Fibroblast of skin of left quadriceps (primary cell): ENCODE results near the gene BIN1.

ENCODE experiments used
- DNase-seq, 2 experiments: peaks; one replicate each; pipeline ENCODE4 v3.0.0-alpha.2; 2013; ENCODE audit warnings: low read depth in 2 of 2

The BIN1 gene

GRCh38 chr2:127058246-127058953 lies 48.6 kb downstream of the BIN1 start:
- no peak for DNase-seq

DNA sequence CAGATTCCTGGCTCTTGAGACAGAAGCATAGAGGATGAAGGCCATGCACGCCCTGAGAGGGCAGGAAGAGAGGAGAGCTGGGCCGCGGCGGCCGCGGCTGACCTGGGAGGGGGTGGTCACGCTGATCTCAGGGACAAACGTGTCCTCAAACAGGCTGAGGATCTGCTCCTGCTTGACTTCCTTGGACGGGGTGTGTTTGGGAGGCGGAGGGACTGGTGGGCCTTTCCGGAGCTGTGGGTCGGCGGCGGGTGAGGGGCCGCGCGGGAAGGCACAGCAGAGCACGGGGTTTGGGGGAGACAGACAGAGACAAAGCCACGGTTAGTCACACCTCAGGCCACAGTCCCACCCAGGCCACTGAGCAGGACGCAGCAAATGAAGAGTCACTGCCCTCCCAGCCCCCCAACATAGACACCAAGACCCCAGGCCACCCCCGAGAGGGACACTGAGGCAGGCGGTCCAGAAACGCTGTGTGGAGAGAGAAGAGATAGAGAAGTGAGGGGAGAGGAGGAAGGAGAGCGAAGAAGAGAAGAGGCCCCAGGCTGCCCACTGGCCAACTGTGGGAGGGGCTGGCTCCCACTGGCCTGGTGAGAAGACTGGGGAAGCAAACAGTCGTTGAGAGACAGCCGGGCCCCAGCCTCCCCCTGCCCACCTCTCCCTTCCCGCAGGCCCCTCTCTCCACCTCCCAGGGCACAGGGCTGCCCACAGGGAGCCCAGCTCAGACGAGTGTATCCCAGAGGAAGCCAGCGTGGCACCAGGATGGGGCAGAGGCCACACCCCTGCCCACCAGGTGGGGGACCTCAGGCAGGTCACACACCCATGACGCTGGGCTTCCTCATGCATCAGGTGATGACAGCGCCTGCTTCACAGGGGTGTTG lies 49.3 kb downstream of the BIN1 start:
- DNase-seq, result no peak

DNA sequence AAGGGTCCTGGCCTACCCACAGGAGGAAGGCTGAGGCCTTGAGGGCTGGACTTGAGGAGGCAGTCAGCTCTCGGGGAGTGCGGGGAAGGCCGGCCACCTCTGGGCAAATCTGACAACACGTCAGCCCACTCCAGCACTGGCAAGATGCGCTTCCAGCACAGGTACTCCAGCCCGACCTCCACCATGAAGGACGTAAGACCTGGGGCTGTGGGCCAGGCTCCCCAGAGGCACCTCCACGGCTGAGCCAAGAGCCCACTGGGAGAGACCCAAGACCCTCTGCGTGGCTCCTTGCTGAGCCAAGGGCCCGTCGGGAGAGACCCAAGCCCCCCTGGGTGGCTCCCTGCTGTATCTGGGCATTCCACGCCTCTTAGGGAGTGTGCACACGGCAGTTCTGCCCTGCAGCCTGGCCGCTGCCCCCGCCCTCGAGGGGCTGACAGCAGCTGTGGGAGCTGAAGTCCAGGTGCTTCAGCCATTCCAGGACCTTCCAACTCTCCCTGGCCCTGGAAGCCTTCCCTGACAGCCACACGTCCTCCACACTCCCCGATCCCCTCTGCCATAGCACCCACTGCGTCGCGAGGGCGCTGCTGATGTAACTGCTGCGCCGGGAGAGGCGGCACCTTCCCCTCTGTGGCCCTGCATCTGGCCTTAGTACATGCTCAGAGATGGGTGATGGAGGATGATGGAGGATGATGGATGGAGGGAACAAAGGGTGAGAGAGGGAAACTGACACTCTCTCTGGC lies 50.2 kb downstream of the BIN1 start:
- DNase-seq, result no peak

GRCh38 chr2:127056086-127056485 lies 50.9 kb downstream of the BIN1 start:
- no peak for DNase-seq

DNA sequence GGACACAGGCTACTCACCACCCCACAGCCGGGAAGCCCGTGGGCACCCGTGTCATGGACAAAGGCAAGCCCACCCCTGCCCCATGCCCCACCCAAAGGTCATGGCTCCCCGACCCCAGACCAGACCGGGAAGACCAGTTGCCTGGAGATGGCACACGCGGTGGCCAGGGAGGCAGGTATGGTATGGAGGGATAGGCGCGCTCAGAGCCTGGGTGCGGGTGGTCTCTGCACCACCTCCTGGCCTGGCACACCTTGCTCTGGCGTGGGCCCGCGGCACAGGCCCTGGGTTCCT lies 51.2 kb downstream of the BIN1 start:
- no peak for DNase-seq

DNA sequence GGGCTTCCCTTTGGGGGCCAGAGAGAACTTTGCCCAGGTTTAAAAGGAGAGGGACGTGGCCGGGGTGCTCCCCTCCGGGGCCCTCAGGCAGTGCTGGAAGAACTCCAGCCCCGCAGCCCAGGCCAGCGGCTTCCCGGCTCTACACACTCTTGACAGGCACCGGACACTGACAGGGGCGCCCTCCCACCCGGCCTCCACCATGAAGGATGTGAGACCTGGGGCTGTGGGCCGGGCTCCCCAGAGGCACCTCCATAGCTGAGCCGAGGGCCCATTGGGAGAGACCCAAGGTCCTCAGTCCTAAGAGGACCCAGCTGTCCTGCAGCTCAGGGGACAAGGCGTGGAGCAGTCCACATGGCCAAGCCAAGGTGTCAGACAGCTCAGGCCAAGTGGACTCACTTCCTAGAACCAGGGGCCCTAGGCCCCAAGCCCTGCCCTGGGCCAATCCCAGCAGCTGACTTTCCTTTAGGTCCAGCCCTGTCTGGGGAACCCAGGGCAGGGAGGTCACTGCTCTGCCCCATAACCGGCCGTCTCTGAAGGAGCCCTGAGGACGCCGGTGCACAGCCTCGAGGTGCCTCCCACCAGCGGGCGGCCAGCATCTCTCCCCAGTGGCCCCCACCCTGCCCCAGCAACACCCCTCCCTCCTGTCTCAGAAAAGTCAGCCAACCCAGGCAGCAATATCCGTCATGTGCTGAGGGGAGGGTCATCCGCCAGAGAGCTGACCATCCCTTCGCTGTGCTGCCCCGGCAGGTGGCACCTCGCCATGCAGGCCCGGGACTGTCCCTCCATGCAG lies 51.8 kb downstream of the BIN1 start:
- no peak for DNase-seq

DNA sequence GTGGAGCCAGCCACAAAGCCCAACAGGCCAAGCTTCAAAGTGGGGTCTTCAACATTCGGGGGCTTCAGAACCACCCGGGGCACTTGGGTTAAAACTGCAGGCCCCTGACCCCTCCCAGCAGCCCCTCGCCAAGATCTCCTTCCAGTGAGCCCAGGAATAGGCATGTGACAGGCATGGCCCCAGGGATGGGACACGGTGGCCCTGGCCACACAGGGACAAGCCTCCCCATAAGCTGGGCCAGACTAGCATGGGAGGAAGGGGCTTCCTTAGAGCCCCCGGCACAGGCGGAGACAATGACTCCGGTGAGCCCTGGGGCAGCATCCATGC lies 52.4 kb downstream of the BIN1 start:
- DNase-seq, result no peak

GRCh38 chr2:127053731-127054603 lies 53.0 kb downstream of the BIN1 start:
- no peak for DNase-seq

- DNase-seq, result no peak
These were observed 53.9 kb downstream of the BIN1 start for GRCh38 chr2:127052771-127053691.

DNA sequence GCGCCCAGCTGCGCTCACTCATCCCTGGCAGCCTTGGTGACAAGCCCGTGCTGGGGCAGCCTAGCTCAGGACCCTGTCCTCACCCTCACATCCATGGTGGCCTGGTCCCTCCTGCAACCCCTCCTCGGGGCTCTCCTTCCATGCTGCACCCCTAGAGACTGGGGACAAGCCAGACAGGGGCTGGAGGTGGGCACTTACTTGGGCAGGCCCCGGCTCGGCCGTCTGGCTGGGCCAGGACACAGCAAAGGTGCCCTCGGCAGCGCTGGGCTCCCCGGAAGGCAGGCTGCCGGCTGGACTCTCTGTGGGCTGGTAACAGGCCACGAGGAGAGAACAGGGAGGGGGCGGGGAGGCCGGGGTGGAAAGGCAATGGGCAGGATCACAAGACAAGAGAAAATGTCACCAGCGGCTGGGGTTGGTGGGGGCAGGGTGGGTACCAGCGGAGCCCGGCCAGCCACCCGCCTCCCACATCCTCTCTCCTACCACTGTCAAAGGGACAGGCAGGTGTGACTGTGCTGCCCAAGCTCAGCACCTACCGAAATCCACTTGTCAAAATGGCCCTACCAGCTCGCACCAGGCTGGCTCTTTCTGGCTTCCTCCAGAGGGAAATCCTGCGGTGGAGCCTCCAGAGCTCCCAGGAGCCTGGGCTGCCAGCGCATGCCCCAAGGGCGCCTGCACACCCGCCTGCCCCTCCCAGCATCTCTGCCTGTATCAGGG lies 54.7 kb downstream of the BIN1 start:
- no peak for DNase-seq

DNA sequence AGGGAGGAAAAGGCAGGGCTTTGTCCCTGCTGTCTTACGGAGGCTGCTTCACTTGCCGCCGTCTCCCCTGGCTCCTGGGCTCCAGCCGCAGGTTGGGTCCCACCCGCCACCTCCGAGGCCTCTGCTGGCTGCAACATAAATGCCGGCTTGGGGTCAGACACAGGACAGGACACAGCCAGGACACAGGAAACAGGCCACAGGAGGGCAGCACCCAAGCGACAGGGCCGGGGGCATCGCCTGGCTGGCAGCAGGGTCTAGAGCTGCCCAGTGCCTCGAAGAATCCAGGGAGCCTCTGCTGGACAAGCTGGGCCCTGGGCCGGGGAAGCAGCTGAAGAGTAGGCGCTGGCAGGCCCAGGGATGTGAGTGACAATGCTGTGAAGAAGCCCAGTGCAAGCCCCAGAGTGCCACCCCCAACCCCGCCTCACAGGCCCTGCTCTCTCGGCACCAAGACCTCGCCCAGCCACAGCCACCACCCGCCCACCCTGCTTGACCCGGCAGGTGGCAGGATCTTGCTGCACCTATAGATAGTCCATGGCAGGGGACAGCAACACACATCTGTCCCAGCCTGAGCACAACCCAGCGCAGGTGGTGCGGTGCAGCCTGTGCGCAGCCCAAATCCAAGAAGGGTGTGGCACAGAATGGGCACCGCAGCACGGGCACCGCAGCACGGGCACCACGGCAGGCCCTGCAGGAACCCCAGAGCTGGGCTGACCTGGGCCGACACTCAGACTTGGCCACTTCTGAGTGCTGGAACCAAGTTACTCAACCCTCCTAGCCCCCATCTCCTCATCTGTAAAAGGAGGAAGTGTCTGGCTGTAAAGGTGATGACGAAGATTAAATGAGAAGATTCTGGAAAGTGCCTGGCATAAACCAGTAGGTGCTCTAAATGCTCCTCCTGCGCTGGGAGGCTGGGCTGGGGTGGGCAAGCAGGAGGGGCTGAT lies 55.6 kb downstream of the BIN1 start:
- no peak for DNase-seq

- DNase-seq, result no peak
These were observed 56.2 kb downstream of the BIN1 start for GRCh38 chr2:127050803-127051115.

DNA sequence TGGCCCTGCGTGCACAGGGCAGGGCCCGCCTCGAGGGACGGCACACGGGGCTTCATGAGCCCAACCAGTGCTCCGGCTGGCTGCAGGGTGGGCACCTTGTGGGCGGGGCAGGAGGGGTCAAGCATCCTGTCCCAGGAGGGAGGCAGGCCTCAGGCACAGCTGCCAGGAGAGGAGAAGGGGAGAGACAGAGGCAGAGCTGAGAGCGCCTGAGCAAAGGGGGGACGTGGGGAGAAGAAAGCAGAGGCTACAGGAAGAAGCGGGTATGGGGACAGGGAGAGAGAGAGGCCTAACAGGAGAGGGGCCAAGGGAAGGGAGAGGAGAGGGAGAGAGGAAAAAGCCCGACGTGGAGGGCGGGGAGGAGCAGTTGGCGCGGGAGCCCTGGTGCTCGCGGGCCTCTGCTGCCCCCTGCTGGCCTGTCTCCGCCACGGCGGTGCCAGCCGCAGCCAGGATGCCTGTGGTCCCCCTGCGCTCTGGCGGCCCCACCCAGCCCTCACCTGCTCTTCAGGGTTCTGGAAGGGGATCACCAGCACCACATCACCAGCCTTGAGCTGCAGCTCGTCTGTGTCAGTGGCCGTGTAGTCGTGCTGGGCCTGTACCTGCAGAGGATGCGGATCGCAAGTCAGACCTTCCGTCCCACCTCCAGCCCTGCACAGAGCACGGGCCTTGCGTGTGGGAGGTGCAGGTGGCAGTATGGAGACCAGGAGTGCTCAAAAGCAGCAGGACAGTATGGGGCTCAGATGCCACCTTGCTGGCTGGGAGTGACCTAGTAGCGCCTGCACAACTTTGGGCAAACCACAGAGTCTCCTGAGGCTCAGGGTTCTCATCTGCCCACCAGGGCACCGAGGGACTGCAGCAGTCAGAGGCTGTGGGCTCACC lies 56.8 kb downstream of the BIN1 start:
- DNase-seq, result no peak

DNA sequence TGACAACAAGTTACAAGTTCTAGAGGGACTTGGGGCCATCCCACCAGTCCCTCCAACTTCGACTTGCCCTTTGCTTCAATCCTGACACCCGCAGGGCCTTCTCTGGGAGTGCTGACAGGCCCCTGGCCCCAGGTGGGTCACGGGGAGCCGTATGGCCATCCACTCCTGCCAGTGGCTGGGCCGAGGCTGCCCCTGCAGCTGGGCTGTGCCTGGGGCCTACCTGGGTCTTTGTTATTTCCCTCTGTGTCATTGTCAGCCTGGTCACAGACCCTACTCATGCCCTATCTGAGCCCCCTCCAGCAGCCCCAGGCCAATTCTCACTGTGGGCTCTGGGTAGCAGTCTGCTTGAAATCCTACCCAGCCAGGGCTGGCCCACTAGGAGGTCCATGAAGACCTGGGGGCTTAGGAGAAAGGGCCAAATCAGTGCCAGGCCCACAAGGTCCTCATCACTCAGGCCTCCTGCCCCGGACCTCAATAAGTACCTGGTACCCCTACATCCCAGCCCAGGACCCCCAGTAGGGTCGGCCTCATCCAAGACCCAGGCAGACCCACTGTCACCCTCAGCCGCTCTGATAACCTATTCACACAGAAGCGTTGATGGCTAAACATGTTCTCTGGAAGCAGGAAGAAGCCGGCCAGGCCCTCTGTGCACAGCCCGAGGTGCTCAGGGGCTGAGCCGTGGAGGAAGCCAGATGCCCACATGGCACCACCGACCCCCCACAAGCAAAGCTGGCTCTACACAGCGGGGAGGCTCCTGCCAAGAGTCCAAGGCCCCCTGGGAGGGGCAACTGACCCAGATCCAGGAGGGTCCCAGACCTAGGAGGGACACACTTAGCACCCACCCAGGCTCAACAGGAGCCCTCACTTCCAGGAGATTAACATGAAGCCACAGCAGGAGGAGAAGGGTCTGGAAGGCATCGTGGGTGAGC lies 57.7 kb downstream of the BIN1 start:
- no peak for DNase-seq

DNA sequence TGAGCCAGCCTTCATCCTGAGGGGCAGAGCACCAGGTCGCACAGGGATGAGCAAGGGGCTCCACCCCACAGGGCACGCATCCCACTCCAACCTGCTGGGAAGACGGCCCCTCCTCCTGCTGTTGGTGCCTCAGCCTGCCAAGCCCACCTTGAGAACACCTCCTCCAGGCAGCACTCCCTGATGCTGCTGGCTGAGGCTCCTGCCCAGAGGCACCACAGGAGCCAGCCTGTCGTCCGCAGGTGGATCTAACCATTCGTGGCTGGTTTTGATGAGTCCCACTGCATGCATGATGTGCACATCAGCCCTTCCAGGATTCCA lies 58.4 kb downstream of the BIN1 start:
- no peak for DNase-seq
